ENCODE measurements around the gene C1R.
A peak's percentile ranks its signal among the peaks of the same experiment; 100 is the strongest.

The C1R gene

DNA sequence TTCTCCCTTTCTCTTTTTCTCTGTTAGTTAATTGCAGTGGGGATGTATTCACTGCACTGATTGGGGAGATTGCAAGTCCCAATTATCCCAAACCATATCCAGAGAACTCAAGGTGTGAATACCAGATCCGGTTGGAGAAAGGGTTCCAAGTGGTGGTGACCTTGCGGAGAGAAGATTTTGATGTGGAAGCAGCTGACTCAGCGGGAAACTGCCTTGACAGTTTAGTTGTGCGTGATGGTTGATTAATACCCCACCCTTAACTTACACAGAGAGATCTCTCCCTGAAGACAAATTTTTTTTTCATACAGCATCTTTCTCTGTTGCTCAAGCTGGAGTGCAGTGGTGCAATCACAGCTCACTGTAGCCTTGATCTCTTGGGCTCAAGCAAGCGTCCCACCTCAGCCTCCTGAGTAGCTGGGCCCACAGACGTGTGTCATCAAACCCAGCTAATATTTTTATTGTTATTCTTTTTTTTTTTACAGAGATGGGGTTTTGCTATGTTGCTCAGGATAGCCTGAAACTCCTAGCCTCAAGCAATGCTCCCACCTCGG lies 27.1 kb downstream of the C1R start:
- TF ChIP-seq, protein P1, sequence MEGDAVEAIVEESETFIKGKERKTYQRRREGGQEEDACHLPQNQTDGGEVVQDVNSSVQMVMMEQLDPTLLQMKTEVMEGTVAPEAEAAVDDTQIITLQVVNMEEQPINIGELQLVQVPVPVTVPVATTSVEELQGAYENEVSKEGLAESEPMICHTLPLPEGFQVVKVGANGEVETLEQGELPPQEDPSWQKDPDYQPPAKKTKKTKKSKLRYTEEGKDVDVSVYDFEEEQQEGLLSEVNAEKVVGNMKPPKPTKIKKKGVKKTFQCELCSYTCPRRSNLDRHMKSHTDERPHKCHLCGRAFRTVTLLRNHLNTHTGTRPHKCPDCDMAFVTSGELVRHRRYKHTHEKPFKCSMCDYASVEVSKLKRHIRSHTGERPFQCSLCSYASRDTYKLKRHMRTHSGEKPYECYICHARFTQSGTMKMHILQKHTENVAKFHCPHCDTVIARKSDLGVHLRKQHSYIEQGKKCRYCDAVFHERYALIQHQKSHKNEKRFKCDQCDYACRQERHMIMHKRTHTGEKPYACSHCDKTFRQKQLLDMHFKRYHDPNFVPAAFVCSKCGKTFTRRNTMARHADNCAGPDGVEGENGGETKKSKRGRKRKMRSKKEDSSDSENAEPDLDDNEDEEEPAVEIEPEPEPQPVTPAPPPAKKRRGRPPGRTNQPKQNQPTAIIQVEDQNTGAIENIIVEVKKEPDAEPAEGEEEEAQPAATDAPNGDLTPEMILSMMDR (IDR thresholded peaks at IDR 0.05; ENCODE audit: poor library complexity, severe bottlenecking): no peak
- no peaks in the 10 kb centered on the region for H3K4me1 ChIP-seq (ENCODE audit: insufficient read depth, poor library complexity, severe bottlenecking)
- H3K36me3 ChIP-seq (ENCODE audit: low read depth): no peaks in the 10 kb centered on the region
- no peak overlapping the region for H3K4me3 ChIP-seq (ENCODE audit: severe bottlenecking)
- no peak overlapping the region for H3K27ac ChIP-seq (ENCODE audit: poor library complexity, severe bottlenecking)
- ATAC-seq (ENCODE audit: low read depth) (no peak), DNase-seq (ENCODE audit: low spot score) (no peak)
- H3K9me3 ChIP-seq (ENCODE audit: severe bottlenecking): no peaks in the 10 kb centered on the region
- H3K27me3 ChIP-seq (ENCODE audit: insufficient read depth, poor library complexity, severe bottlenecking): no peaks in the 10 kb centered on the region

DNA sequence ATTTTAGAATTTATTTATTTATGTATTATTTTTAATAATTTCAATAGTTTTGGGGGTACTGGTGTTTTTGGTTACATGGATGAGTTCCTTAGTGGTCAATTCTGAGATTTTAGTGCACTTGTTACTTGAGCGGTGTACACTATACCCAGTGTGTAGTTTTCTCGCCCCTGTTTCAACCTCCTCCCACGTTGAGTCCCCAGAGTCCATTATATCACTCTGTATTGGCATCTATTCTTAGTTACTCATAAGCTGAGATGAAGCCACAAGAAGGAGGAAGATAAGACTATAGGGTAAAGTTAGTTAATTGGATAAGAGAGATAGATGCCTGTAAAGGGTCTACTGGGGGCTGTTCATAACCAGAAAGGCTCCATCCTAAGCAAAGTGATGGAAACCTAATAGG lies 27.7 kb downstream of the C1R start:
- Histone ChIP-seq H3K27ac (ENCODE audit: poor library complexity, severe bottlenecking) (no peak overlapping the region), H3K27me3 (ENCODE audit: insufficient read depth, poor library complexity, severe bottlenecking) (no peaks in the 10 kb centered on the region), H3K36me3 (ENCODE audit: low read depth) (no peaks in the 10 kb centered on the region), H3K9me3 (ENCODE audit: severe bottlenecking) (no peaks in the 10 kb centered on the region), H3K4me1 (ENCODE audit: insufficient read depth, poor library complexity, severe bottlenecking) (no peaks in the 10 kb centered on the region), H3K4me3 (ENCODE audit: severe bottlenecking) (no peak overlapping the region)
- TF ChIP-seq, protein P1 (IDR thresholded peaks at IDR 0.05; ENCODE audit: poor library complexity, severe bottlenecking): no peak
- DNase-seq (ENCODE audit: low spot score) (no peak), ATAC-seq (ENCODE audit: low read depth) (no peak)

DNA sequence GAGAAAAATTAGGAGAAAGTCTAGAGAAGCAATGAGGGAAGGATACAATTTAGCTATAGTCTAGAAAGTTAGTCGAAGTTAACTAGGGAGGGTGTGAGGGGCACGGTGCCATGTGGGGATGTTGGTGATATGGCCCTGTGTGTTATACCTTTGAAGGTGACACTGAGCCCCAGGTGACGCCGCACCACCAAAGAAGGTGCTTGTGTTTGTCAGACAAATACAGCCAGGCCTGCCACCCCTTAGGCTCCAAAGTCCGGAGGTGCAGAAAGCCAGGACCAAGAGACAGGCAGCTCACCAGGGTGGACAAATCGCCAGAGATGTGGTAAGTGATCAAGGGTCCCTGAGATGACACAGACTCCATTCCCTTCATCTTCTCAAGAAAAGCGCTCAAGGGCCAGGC lies 30.6 kb downstream of the C1R start:
- no peak for ATAC-seq (ENCODE audit: low read depth)
- TF ChIP-seq, protein P1 (IDR thresholded peaks at IDR 0.05; ENCODE audit: poor library complexity, severe bottlenecking): no peak
- no peaks in the 10 kb centered on the region for H3K36me3 ChIP-seq (ENCODE audit: low read depth)
- H3K27me3 ChIP-seq (ENCODE audit: insufficient read depth, poor library complexity, severe bottlenecking): no peaks in the 10 kb centered on the region
- H3K27ac ChIP-seq (ENCODE audit: poor library complexity, severe bottlenecking): no peak overlapping the region
- no peak for DNase-seq (ENCODE audit: low spot score)
- no peaks in the 10 kb centered on the region for H3K4me1 ChIP-seq (ENCODE audit: insufficient read depth, poor library complexity, severe bottlenecking)
- H3K4me3 ChIP-seq (ENCODE audit: severe bottlenecking): no peak overlapping the region
- H3K9me3 ChIP-seq (ENCODE audit: severe bottlenecking): no peaks in the 10 kb centered on the region

DNA sequence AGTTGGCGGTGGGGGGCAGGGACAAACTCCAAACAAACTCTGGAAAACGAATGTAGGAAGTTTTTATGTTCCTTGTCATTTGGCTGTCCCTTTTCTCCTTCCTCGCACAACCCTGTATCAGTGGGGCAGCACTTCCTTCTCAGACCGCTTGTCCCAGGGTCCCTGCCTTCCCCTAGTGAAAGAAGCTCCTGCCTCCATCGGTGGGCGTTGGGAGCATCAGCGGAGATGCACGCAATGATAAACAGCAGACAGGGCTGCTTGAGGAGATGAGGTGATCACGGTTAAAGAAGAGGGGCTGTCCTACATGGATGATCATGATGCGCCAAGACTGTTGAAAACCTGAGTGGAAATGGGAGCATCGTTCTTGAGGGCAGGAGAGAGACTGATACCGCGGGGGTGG lies 31.1 kb downstream of the C1R start:
- DNase-seq (ENCODE audit: low spot score) (no peak), ATAC-seq (ENCODE audit: low read depth) (no peak)
- TF ChIP-seq, protein P1 (IDR thresholded peaks at IDR 0.05; ENCODE audit: poor library complexity, severe bottlenecking): no peak
- no peak overlapping the region for H3K27ac ChIP-seq (ENCODE audit: poor library complexity, severe bottlenecking)
- no peaks in the 10 kb centered on the region for H3K4me1 ChIP-seq (ENCODE audit: insufficient read depth, poor library complexity, severe bottlenecking)
- H3K4me3 ChIP-seq (ENCODE audit: severe bottlenecking): no peak overlapping the region
- H3K9me3 ChIP-seq (ENCODE audit: severe bottlenecking): no peaks in the 10 kb centered on the region
- H3K27me3 ChIP-seq (ENCODE audit: insufficient read depth, poor library complexity, severe bottlenecking): no peaks in the 10 kb centered on the region
- no peaks in the 10 kb centered on the region for H3K36me3 ChIP-seq (ENCODE audit: low read depth)

DNA sequence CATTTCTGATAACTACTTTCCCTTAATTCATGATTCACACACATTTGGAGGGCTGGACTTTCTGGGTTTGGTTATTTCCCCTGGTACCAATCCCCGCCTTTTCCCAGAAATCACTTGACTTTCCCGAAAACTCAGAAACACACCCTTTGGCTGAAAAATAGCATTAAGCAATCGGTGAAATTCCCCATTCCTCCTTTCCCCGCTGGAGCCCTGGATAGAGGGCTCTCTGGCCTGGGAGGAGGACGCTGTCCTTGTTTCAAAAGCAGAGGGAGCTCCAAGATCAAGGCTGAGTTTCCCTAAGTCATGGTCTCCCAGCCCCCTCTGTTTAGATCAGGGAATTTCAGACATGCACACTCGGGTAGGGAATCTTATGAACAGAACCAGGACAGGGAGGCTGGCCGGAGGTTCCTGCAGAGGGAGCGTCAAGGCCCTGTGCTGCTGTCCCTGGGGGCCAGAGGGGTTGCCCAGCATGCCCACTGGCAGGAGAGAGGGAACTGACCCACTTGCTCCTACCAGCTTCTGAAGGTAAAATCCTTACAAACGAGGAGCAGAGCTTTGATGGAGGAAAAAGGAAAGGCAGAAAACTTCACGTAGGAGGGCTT lies 31.8 kb downstream of the C1R start, which contains the start of gene C1S:
C1S (plus strand) TSS at position 366 of the 602 bp plus-strand sequence. CDS start 1,195 bp downstream, outside the sequence.
- no peak for DNase-seq (ENCODE audit: low spot score)
- no peak within 1 kb of the TSS for H3K27ac ChIP-seq (ENCODE audit: poor library complexity, severe bottlenecking)

More for the DNA sequence above, 31.8 kb downstream of the C1R start, which contains the start of gene C1S:
- no peaks in the 10 kb centered on the region for H3K27me3 ChIP-seq (ENCODE audit: insufficient read depth, poor library complexity, severe bottlenecking)
- ATAC-seq (ENCODE audit: low read depth): peak; percentile 97
- H3K9me3 ChIP-seq (ENCODE audit: severe bottlenecking): no peaks in the 10 kb centered on the region
- H3K4me3 ChIP-seq (ENCODE audit: severe bottlenecking): no peak within 1 kb of the TSS
- no peaks in the 10 kb centered on the region for H3K36me3 ChIP-seq (ENCODE audit: low read depth)
- no peaks in the 10 kb centered on the region for H3K4me1 ChIP-seq (ENCODE audit: insufficient read depth, poor library complexity, severe bottlenecking)
- TF ChIP-seq, protein P1 (IDR thresholded peaks at IDR 0.05; ENCODE audit: poor library complexity, severe bottlenecking): peak; percentile 85

All from RWPE2 (cell line).